ENCODE results near the gene CTU1.

The CTU1 gene

DNA sequence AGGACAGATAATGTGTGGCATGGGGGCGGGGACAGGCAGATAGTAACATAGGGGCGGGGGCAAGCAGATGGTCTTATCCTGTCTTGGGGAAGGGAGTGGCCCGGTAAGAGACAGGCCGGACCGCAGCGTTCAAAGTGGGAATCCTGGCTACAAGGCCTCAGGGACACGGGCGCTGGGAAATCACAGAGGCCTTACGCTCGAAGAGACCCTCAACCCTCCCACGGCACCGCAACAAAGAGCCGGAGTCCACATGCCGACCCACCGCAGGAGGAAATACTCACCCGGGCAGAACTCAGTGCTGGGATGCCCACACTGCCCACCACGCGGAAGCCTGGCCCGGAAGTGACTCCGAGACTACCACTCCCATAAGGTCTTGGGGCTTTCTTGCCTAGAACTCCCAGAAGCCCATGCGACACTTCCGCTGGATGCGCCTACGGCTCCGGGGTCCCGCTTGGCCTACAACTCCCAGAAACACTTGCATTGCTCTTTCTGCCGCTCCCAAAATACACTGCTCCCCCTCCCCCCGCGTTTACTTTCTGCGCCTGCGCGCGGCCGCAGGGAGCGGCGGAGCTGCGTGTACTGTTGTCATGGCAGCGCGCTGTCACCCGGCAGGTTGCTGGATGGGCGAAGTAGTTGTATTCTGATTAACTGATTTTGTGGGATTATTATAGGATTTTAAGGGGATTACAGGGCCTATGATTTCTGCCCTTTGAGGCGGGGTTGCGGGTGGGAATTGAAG lies at the start of gene CTU1:
CTU1 (minus strand) TSS at position 344 of the 739 bp plus-strand sequence. CDS start 3,840 bp downstream, outside the sequence.
- TF ChIP-seq, protein P1, sequence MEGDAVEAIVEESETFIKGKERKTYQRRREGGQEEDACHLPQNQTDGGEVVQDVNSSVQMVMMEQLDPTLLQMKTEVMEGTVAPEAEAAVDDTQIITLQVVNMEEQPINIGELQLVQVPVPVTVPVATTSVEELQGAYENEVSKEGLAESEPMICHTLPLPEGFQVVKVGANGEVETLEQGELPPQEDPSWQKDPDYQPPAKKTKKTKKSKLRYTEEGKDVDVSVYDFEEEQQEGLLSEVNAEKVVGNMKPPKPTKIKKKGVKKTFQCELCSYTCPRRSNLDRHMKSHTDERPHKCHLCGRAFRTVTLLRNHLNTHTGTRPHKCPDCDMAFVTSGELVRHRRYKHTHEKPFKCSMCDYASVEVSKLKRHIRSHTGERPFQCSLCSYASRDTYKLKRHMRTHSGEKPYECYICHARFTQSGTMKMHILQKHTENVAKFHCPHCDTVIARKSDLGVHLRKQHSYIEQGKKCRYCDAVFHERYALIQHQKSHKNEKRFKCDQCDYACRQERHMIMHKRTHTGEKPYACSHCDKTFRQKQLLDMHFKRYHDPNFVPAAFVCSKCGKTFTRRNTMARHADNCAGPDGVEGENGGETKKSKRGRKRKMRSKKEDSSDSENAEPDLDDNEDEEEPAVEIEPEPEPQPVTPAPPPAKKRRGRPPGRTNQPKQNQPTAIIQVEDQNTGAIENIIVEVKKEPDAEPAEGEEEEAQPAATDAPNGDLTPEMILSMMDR (IDR thresholded peaks at IDR 0.05; ENCODE audit: control insufficient read depth, extremely low read depth, insufficient read depth), result no peak
- DNase-seq (ENCODE audit: low read depth), result peak; percentile 99
- H3K4me3 ChIP-seq (ENCODE audit: low read depth, low read length), result peak within 1 kb of the TSS; percentile 68

DNA sequence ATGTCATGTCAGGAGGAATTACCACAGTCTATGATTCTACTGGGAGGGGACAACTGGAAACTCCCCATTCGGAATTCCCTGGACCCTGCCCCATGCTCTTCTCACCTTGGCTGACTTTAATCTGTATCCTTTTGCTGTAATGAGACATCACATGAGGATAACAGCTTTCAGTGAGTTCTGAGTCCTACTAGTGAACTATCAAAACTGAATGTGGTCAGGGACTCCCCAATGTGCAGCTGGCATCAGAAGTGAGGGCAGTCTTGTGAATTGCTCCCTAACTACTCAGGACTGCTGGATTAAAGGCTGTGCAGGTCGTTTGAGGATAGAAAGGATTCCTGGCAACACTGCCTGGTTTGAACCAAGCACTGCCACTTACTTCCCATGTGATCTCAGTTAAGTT lies 49.1 kb upstream of the CTU1 start:
- no peak for DNase-seq (ENCODE audit: low read depth)
- H3K4me3 ChIP-seq (ENCODE audit: low read depth, low read length), result no peak overlapping the region
- TF ChIP-seq, protein P1 (IDR thresholded peaks at IDR 0.05; ENCODE audit: control insufficient read depth, extremely low read depth, insufficient read depth), result no peak

DNA sequence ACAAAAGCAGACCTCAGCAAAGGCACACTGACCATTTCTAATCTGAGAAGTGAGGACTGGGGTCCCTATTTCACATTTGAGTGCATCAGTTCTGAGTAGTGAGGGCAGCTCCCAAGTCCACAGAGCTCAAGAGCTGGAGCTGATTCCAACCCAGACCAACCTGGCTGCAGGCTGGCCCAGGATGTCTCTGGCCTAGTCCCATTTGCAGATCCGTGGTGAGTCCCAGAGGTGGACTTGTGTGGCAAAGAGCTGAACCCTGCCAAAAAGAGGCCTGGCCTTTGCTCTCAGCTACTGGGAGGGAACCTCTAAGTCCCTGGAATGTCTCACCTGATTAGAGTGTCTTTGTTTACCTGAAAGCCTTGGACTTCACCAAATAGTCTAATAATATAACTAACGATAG lies 48.5 kb upstream of the CTU1 start:
- H3K4me3 ChIP-seq (ENCODE audit: low read depth, low read length), result no peak overlapping the region
- TF ChIP-seq, protein P1 (IDR thresholded peaks at IDR 0.05; ENCODE audit: control insufficient read depth, extremely low read depth, insufficient read depth), result no peak
- DNase-seq (ENCODE audit: low read depth), result no peak

DNA sequence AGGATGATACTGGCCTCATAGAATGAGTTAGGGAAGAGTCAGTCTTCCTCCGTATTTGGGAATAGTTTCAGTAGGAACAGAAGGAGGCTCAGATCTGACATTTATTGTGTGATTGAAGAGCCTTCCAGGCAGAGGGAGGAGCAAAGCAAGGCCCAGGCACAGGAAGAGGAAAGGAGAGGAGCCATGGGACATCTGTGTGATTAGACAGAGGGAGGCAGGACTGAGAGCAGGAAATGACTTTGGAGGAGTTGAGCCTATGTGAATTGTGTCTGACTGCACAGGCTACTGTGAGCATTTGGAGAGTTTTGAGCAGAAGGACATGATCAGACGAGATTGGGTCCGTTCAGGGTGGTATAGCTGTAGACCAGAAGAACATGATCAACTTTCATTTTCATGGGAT lies 42.4 kb upstream of the CTU1 start:
- no peak for DNase-seq (ENCODE audit: low read depth)
- TF ChIP-seq, protein P1 (IDR thresholded peaks at IDR 0.05; ENCODE audit: control insufficient read depth, extremely low read depth, insufficient read depth), result no peak
- H3K4me3 ChIP-seq (ENCODE audit: low read depth, low read length), result no peak overlapping the region

DNA sequence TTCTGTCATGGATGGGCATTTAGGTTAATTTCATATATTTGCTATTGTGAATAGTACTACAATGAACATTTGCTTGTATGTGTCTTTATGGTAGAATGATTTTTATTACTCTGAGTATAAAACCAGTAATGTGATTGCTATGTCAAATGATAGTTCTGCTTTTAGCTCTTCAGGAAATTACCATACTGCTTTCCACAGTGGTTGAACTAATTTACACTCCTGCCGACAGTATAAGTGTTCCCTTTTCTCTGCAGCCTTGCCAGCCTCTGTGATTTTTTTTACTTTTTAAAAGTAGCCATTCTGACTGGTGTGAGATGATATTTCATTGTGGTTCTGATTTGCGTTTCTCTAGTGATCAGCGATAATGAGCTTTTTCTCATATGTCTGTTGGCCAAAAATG lies 40.4 kb upstream of the CTU1 start:
- no peak overlapping the region for H3K4me3 ChIP-seq (ENCODE audit: low read depth, low read length)
- TF ChIP-seq, protein P1 (IDR thresholded peaks at IDR 0.05; ENCODE audit: control insufficient read depth, extremely low read depth, insufficient read depth), result no peak
- no peak for DNase-seq (ENCODE audit: low read depth)

DNA sequence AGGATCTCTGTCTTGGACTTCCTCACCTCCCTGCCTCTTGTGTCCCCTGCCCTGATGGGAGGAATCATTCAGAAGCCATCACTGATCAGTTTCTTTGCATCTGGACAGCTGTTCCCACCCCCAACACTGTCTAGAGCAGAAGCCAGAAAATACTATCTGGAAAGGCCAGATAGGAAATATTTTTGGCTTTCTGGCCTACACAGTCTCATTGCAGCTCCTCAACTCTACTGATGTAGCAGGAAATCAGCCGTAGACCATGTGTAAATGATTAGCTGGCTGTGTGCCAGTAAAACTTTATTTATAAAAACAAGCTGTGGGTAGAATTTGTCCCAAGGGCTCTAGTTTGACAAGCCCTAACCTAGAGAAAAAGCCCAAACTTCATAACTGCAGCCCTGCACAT lies 39.5 kb upstream of the CTU1 start:
- no peak overlapping the region for H3K4me3 ChIP-seq (ENCODE audit: low read depth, low read length)
- DNase-seq (ENCODE audit: low read depth), result no peak
- TF ChIP-seq, protein P1 (IDR thresholded peaks at IDR 0.05; ENCODE audit: control insufficient read depth, extremely low read depth, insufficient read depth), result no peak

DNA sequence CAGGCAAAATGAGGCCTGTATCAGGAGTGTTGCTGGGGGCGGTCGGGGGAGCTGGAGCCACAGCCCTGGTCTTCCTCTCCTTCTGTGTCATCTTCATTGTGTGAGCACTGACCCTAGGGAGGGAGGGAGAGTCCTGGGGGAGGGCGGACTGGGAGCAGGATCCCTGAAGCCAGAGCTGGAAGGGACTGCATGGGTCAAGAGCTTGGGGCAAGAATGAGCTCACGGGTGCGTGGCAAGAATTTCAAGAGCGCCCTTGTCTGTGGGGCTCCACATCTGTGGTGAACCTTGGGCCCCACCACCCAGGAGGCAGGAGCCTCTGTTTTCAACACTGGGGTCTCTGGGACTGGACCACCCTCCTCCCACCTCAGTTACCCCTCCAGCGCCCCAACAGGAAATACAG lies 38.5 kb upstream of the CTU1 start:
- no peak overlapping the region for H3K4me3 ChIP-seq (ENCODE audit: low read depth, low read length)
- TF ChIP-seq, protein P1 (IDR thresholded peaks at IDR 0.05; ENCODE audit: control insufficient read depth, extremely low read depth, insufficient read depth), result no peak
- no peak for DNase-seq (ENCODE audit: low read depth)
